ENCODE data around the gene SNX20.

DNA sequence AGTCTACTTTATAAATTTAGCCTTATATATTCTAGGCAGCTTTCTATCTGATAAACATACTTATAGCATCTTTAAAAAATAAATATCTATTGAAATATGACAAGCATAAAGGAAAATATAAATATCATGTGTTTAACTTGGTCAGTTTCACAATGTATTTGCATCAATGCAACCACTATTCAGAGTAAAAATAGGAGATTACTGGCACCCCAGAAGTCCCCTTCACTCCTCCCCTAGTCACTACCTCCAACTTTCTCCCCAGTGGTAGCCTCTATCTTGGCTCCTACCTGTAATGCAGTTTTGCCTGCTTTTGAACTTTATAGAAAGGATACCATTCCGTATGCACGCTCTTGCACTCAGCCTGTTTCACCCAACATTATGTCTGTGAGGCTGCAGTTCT, 9.1 kb upstream of the SNX20 start:
- TF ChIP-seq, protein P1, sequence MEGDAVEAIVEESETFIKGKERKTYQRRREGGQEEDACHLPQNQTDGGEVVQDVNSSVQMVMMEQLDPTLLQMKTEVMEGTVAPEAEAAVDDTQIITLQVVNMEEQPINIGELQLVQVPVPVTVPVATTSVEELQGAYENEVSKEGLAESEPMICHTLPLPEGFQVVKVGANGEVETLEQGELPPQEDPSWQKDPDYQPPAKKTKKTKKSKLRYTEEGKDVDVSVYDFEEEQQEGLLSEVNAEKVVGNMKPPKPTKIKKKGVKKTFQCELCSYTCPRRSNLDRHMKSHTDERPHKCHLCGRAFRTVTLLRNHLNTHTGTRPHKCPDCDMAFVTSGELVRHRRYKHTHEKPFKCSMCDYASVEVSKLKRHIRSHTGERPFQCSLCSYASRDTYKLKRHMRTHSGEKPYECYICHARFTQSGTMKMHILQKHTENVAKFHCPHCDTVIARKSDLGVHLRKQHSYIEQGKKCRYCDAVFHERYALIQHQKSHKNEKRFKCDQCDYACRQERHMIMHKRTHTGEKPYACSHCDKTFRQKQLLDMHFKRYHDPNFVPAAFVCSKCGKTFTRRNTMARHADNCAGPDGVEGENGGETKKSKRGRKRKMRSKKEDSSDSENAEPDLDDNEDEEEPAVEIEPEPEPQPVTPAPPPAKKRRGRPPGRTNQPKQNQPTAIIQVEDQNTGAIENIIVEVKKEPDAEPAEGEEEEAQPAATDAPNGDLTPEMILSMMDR (IDR thresholded peaks at IDR 0.05 in 4 of 5, conservative IDR thresholded peaks at IDR 0.05 in 1 of 5), result no peak
- TF ChIP-seq POLR2A (IDR thresholded peaks at IDR 0.05), result no peak

Measured in gastrocnemius medialis (tissue), 4 donors.